SJSA1 (cell line): ENCODE data around the gene DPH7. TPM values are rescaled to one million over a fixed set of nuclear protein-coding genes. Genes with fewer than 3 reads are reported as not detected.
"Not testable (repeated sequence)": the region's sequence is repeated elsewhere in the genome, so short reads cannot be mapped to it uniquely, and the experiment has no call there.

Experiments used
- DNase-seq, 2 experiments: peaks; one replicate each; pipeline ENCODE4 v3.0.0-alpha.2; 2015 to 2020; ENCODE audit warnings: low spot score in 2 of 2, low read depth in 1 of 2
- H3K27ac ChIP-seq: fragments of 250-450 bp; sonication (Bioruptor Pico); 2 replicates; pipeline ENCODE4 v1.5.1; 2020; ENCODE audit warnings: mild to moderate bottlenecking, moderate library complexity
- H3K27me3 ChIP-seq: fragments of 250-450 bp; sonication (Bioruptor Pico); replicated peaks from 2 replicates; pipeline ENCODE4 v1.5.1; 2020; ENCODE audit warnings: mild to moderate bottlenecking, moderate library complexity
- H3K36me3 ChIP-seq: fragments of 250-450 bp; sonication (Bioruptor Pico); 2 replicates; pipeline ENCODE4 v1.5.1; 2020; ENCODE audit warnings: mild to moderate bottlenecking
- H3K4me1 ChIP-seq: fragments of 250-450 bp; sonication (Bioruptor Pico); replicated peaks from 2 replicates; pipeline ENCODE4 v1.6.1; 2021; ENCODE audit warnings: mild to moderate bottlenecking
- H3K4me3 ChIP-seq: fragments of 250-450 bp; sonication (Bioruptor Pico); 2 replicates; pipeline ENCODE4 v1.5.1; 2020; ENCODE audit warnings: mild to moderate bottlenecking
- H3K9me3 ChIP-seq: fragments of 250-450 bp; sonication (Bioruptor Pico); replicated peaks from 2 replicates; pipeline ENCODE4 v1.5.1; 2020; ENCODE audit warnings: mild to moderate bottlenecking
- total RNA-seq: library from RNA; depleted of rRNA; stranded (reverse); fragments of >200 nt; shearing (Covaris generic); gene quantifications from 2 replicates; pipeline ENCODE4 v1.2.3, GENCODE V29; 2014

The DPH7 gene
- total RNA-seq, 1 experiment from 2014 or later, result 18.7 TPM

DNA sequence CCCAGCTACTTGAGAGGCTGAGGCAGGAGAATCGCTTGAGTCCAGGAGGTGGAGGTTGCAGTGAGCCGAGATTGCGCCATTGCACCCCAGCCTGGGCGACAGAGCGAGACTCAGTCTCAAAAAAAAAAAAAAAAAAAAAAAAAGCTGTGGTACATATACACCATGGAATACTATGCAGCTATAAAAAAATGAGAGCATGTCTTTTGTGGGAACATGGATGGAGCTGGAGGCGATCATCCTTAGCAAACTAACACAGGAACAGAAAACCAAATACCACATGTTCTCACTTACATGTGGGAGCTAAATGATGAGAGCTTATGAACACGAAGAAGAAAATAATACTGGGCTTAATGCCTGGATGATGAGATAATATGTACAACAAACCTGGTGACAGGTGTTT is 17.9 kb upstream of the DPH7 start:
- H3K9me3 ChIP-seq, H3K27me3 ChIP-seq, DNase-seq: not testable (repeated sequence)

DNA sequence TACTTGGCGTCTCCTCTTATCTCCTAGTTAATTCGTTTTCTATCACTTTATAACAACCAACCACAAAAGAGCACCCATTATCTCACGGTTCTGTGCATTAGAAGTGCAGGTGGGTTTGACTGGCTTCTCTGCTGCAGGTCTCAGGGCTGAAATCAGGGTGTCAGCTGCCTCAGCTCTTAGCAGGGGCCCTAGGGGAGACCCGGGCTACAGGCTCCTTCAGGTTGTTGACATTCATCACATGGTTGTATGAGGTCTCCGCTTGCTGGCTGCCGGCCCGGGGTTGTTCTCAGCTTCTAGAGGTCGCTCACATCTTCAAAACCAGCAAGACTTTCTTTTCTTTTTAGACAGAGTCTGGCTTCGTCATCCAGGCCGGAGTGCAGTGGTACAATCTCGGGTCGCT is 14.5 kb upstream of the DPH7 start:
- no peak for DNase-seq
- H3K27ac ChIP-seq, result no peak overlapping the region
- peaks cover 15% of the 10 kb centered on the region for H3K4me1 ChIP-seq
- peaks cover 17% of the 10 kb centered on the region for H3K36me3 ChIP-seq
- H3K27me3 ChIP-seq, result no peaks in the 10 kb centered on the region
- no peaks in the 10 kb centered on the region for H3K9me3 ChIP-seq
- H3K4me3 ChIP-seq, result no peak overlapping the region

More for the DNA sequence above, 17.9 kb upstream of the DPH7 start:
- not testable (repeated sequence) for H3K36me3 ChIP-seq, H3K4me3 ChIP-seq, H3K4me1 ChIP-seq, H3K27ac ChIP-seq

DNA sequence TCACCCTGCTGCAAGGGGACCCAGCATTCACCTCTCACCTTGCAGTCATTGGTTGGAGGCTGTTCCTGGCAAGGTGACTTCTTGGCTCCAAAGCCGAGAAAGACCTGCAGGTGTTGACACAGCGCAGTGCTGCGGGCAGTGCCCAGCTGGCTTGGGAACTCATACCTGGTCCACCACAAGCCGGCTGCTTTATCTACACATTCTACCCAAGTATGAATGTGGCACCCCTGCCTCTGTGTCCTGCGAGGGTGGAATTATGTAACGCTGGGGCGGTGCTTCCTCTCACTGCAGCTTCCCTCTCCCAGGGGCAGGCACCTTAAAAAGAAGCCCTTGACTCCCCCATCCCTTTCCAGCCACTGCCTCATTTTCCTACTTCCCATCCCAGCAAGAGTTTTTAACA is 14.0 kb upstream of the DPH7 start:
- no peak overlapping the region for H3K4me3 ChIP-seq
- no peak overlapping the region for H3K27ac ChIP-seq
- H3K4me1 ChIP-seq, result peaks cover 15% of the 10 kb centered on the region
- DNase-seq, result no peak
- H3K9me3 ChIP-seq, result no peaks in the 10 kb centered on the region
- H3K36me3 ChIP-seq, result peaks cover 21% of the 10 kb centered on the region
- H3K27me3 ChIP-seq, result no peaks in the 10 kb centered on the region

DNA sequence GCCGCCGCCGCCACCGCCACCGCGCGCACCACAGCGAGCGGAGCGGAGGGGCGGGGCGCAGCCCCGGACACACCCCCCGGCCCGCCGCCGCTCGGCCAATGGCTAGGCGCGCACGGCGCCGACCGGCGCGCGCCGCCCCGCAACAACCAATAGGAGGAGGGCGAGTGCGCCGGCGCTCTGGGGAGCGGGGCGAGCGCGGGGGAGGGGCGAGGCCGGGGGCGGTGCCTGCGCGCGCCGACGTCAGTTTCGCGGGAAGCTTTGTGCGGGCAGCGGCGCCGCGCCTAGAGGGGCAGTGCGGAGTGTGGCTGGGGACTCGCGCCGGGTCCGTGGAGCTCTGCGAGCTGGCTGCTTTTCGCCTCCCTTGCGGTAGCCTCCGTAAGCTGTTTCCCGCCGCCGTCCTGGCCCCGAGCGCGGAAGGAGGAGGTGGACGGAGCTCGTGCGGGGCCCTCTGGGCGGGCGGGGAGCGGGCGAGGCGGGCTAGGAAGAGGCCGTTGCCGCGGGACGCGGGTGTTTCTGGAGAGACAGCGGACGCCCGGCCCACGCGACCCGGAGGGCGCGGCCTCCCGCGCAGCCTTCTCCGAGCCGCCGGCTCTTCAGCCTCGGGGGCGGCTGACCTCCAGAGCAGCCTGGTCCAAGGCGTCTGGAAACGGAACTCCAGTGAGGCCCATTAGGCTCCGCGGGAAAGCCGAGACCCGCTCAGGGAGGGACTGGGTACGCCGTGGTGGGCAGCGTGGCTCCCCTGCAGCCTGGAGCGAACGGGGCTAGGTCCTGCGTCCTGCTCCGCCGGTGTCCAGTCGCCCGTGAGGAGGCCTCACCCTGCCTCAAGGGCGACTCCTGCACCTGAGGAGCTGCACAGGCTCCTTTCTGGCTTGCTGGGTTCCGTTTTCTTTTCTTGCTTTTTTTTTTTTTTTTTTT is 12.0 kb upstream of the DPH7 start, which contains the start of gene ZMYND19:
Gene ZMYND19 (minus strand): TSS at position 44 of the 915 bp plus-strand sequence. CDS start 249 bp downstream, outside the sequence.
- peaks cover 15% of the 10 kb centered on the region for H3K4me1 ChIP-seq

DNA sequence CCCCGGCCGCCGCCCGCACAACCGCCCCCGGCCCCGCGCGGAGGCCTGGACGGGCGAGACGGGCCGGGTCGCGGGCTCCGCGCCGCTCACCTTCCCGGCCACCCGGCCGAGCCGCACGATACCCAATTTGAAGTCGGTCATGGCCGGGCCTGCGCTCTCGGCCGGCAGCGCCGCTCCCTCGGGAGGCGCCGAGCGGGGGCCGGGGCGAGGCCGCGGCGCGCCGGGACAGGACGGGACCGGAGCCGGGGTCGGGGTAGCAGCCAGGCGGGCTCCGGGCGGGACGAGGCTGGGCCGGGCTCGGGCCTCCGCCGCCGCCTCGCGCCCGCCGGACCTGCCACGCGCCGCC is 11.4 kb upstream of the DPH7 start:
- no peak overlapping the region for H3K27ac ChIP-seq
- DNase-seq, result no peak
- no peaks in the 10 kb centered on the region for H3K9me3 ChIP-seq

More for the DNA sequence above, 12.0 kb upstream of the DPH7 start, which contains the start of gene ZMYND19:
- DNase-seq, result peak; percentile 74 to 84
- peak within 1 kb of the TSS; percentile 83 for H3K4me3 ChIP-seq
- peaks cover 37% of the 10 kb centered on the region for H3K36me3 ChIP-seq
- no peaks in the 10 kb centered on the region for H3K9me3 ChIP-seq
- peak within 1 kb of the TSS; percentile 60 for H3K27ac ChIP-seq
- H3K27me3 ChIP-seq, result no peaks in the 10 kb centered on the region

DNA sequence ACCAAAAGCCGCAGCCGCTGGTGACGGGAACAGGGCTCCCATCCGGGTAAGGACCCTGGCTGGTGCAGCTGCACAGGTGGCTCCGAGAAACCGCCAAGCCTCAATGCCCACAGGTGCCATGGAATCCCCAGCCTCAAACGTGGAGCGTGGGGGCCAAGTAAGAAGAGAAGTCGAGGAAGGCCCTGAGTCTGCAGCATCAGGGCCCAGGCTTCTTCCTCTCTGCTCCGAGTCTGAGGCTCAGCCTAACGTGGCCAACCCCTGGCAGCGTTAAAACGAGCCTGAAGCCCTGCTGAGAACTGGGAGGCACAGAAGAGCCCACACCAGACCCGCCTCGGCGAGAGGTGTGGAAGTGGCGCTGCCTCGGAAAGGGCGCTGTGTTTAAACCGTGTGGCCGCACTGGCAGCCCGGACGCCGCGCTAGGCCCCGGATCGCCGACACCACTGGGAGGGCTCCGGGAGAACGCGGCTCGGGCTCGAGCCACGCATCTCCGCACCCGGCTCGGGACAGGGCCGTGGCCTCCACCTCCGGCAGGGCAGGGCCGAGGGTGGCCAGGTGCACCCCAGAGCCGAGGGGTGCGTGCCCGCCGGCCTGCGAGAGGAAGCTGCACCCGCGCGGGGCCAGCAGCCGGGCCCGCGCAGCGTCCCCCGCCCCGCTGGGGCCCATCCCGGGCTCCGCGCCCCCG is 10.9 kb upstream of the DPH7 start:
- Histone ChIP-seq H3K9me3 (no peaks in the 10 kb centered on the region), H3K4me1 (peaks cover 15% of the 10 kb centered on the region), H3K36me3 (peaks cover 43% of the 10 kb centered on the region), H3K4me3 (peak overlapping the region; percentile 83), H3K27me3 (no peaks in the 10 kb centered on the region), H3K27ac (no peak overlapping the region)
- DNase-seq, result peak in 1 of 2 experiments; percentile 33

More for the DNA sequence above, 11.4 kb upstream of the DPH7 start:
- Histone ChIP-seq H3K36me3 (peaks cover 40% of the 10 kb centered on the region), H3K27me3 (no peaks in the 10 kb centered on the region), H3K4me3 (peak overlapping the region; percentile 83), H3K4me1 (peaks cover 15% of the 10 kb centered on the region)

DNA sequence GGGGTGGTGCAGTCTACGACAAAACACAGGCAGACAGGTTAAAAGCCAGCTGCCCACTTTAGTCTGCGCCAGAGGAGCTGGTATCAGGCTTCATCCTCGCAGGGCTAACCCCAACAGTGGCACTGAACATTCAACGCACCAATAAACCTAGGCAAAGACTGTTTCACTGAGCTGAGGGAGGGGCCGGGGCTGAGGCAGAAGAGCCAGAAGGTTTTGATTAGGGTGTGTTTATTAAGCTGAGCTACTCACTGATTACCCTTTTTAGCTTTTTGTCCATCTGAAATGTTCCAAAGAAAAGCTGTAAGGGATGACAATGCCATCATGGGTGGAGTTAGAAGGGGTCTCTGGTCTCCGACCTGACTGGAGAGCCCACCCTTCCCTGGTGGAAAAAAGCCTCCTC is 10.2 kb upstream of the DPH7 start:
- Histone ChIP-seq H3K4me3 (peak overlapping the region; percentile 83), H3K4me1 (peaks cover 15% of the 10 kb centered on the region), H3K9me3 (no peaks in the 10 kb centered on the region), H3K27ac (no peak overlapping the region), H3K36me3 (peaks cover 50% of the 10 kb centered on the region), H3K27me3 (no peaks in the 10 kb centered on the region)
- no peak for DNase-seq

DNA sequence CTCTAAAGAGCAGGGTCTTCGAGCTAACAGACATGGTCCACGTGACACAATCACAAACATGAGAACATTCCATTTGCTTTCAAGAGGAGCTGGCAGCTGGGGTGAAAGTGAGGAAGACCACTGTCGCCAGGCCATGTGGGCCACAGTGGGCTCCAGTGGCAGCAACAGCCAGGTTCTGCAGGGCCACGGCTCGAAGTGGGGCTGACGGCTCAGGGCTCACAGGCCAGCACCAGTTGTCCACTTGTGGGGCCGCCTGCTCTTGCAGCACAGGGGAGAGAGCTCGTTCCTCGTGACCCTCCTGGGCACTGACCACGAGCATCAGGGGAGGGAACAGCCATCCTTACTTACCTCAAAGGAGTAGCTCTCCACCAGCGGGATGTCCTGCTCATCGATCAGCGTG is 9.6 kb upstream of the DPH7 start:
- Histone ChIP-seq H3K9me3 (no peaks in the 10 kb centered on the region), H3K27ac (no peak overlapping the region), H3K27me3 (no peaks in the 10 kb centered on the region), H3K4me3 (no peak overlapping the region), H3K36me3 (peaks cover 53% of the 10 kb centered on the region), H3K4me1 (peaks cover 15% of the 10 kb centered on the region)
- no peak for DNase-seq

DNA sequence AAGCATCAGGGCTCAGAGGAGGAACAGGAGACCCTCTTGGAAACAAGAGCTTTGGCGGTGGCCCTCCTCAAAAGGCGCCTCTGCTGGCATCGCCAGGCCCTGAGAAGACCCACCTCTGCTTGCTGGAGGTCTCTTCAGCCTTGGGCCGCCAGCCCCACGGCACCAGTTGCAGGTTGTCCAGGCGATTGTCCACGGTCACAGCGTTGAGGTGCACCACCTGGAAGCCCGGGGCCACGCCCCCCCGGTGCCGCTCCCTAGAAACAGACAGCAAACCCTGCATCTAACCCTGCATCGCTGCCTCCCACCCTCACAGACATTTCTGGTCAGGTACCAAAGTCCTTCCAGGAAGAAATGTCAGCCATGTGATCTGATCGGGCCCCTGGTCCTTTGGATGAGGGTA is 8.1 kb upstream of the DPH7 start:
- Histone ChIP-seq H3K9me3 (no peaks in the 10 kb centered on the region), H3K36me3 (peaks cover 66% of the 10 kb centered on the region), H3K27ac (no peak overlapping the region), H3K27me3 (no peaks in the 10 kb centered on the region), H3K4me1 (peaks cover 15% of the 10 kb centered on the region), H3K4me3 (no peak overlapping the region)
- DNase-seq, result no peak

DNA sequence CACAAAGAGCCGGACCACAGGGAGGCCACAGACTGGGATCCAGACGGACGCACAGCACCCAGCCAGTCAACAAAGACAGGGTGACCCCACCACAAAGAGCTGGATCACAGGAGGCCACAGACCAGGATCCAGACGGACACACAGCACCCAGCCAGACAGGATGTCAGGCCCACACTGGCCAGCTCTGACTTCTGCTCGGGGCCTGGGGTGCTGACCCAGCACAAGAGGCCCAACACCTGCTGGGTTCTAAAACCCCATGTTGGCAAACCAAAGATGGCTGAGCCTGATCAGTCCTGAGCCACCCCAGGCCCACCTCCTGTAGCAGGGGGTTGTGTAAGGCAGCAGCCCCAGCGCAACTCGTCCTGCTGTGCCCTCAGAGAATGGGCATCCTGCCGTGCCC is 5.2 kb upstream of the DPH7 start:
- no peaks in the 10 kb centered on the region for H3K9me3 ChIP-seq
- DNase-seq, result no peak
- H3K27me3 ChIP-seq, result no peaks in the 10 kb centered on the region
- H3K4me1 ChIP-seq, result peaks cover 5% of the 10 kb centered on the region
- peaks cover 74% of the 10 kb centered on the region for H3K36me3 ChIP-seq
- no peak overlapping the region for H3K4me3 ChIP-seq
- H3K27ac ChIP-seq, result no peak overlapping the region

DNA sequence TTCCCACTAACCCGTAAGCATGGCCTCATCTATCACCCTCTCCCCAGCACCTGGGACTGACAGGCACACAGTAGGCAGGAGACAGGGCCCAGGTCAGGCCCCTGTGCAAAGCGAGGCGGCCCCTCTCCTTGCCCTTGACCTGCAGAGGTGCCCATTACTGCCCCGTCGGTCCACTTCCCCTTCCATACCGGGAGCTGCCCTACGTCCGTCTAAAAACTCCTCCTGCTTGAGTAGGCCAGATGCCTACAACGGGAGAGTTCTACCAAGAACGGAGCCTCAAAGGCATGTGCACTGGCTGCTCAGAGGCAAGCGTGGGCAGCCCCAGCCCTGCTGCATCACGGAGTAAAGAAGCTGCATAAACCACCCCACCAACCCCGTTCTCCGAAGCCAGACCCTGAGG is 4.6 kb upstream of the DPH7 start:
- Histone ChIP-seq H3K27me3 (no peaks in the 10 kb centered on the region), H3K36me3 (peaks cover 74% of the 10 kb centered on the region)

DNA sequence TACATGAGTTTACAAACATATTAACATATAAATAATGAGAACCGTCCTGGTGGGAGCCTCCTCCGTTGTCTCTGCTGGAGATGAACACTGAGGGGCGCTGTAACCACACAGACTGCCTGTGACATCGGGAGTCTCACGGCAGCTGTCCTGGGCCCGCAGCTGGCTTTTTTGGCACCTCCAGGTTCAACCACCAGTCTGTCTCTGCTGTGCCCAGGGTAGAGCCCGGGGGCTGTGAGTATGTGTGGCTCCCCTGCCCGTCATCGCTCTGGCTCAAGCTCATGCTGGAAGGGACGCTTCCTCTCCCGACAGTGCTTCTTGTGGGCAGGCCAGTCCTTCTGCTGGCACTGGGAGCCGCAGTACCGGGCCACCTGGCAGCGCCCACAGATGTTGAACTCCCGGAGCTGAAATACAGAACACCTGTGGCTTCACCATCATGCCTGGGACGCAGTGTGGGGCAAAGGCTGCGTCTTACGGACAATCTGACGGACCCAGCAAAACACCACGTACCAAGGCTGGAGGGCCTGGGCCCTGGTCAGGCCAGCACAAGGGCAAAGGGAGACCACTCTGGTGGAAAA is 3.6 kb upstream of the DPH7 start:
- Histone ChIP-seq H3K9me3 (no peaks in the 10 kb centered on the region), H3K4me1 (peaks cover 11% of the 10 kb centered on the region), H3K36me3 (peaks cover 66% of the 10 kb centered on the region), H3K27me3 (no peaks in the 10 kb centered on the region), H3K27ac (no peak overlapping the region), H3K4me3 (no peak overlapping the region)
- no peak for DNase-seq

More for the DNA sequence above, 4.6 kb upstream of the DPH7 start:
- no peak overlapping the region for H3K4me3 ChIP-seq
- H3K9me3 ChIP-seq, result no peaks in the 10 kb centered on the region
- H3K4me1 ChIP-seq, result peaks cover 5% of the 10 kb centered on the region
- no peak for DNase-seq
- no peak overlapping the region for H3K27ac ChIP-seq

DNA sequence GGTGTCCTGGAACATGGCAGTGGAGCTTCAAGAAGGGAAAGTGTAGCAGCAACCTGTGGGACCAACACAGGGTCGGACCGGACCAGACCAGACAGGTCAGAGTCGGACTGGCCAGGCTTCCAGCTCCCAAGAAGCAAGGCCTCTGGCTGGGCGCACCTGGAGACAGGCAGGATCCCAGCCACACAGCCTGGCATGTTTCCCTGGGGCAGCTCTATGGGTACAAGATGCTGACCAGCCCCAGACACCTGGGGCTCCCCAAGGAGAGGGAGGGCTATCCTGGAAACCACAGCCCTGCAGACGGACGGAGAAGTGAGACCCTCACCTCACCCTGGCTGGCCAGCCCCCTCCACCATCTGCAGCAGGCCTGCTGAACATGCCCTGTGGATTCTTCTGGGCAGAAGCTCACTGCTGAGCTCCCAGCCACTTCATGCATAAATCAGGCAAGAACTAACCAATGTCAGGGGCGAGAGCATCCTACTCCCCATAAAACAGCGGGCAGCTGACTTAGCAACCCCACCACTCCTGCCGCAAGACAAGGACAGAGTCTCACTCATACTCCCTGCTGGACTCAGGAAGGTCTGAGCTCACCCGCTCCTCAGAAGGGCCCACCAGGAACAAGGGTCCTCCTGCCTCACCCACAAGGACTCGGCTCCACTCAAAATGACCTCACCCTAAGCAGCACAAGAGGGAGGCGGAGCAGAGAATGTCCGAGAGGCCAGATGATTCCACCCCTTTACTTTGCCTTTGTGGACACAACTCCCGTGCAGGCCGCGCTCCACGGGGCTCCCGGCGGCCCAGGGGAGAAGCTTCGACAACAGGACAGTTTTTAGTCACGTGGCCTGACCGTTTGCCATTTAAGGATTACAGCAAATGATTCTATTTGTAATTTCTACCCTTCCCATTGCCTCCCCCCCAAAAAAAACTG is 2.9 kb upstream of the DPH7 start:
- H3K27ac ChIP-seq, result no peak overlapping the region
- H3K4me3 ChIP-seq, result no peak overlapping the region
- no peaks in the 10 kb centered on the region for H3K9me3 ChIP-seq
- peaks cover 15% of the 10 kb centered on the region for H3K4me1 ChIP-seq
- H3K27me3 ChIP-seq, result no peaks in the 10 kb centered on the region
- DNase-seq, result no peak
- peaks cover 59% of the 10 kb centered on the region for H3K36me3 ChIP-seq
